HepG2 (cell line): ENCODE results near the gene VGLL4. TPM values are rescaled to one million over a fixed set of nuclear protein-coding genes. Genes with fewer than 3 reads are reported as not detected.
A peak's percentile ranks its signal among the peaks of the same experiment; 100 is the strongest.

Experiments used
- ATAC-seq: fragments of 200-7000 bp; cut with Tn5 transposase; 3 replicates; pipeline ENCODE4 v1.9.1; 2020; ENCODE audit warnings: mild to moderate bottlenecking, moderate library complexity
- BruUV-seq: library from RNA; stranded (reverse); fragments of 400-500 nt; replicated peaks from 2 replicates; lab custom pipeline; 2021; lab: Mats Ljungman, UMichigan
- CTCF ChIA-PET: fragments of 300-600 bp; formaldehyde crosslinking; extraction: SDS; loops from one replicate; lab custom pipeline; 2021; ENCODE audit warnings: low total read pairs, inconsistent platforms, low intra/inter-chr PET ratio; lab: Yijun Ruan, JAX
- POLR2A ChIA-PET: fragments of 350-600 bp; sonication (Branson Sonifier 250); formaldehyde crosslinking; loops from one replicate; lab custom pipeline; 2020; ENCODE audit warnings: antibody characterized with exemption, inconsistent platforms; lab: Yijun Ruan, JAX
- DNase-seq: peaks from one replicate; pipeline ENCODE4 v3.0.0-alpha.2; 2015; ENCODE audit warnings: low spot score
- FAIRE-seq: peaks from 3 replicates; lab custom pipeline; 2011; peaks lifted over from hg19 to GRCh38; lab: Jason Lieb, UNC
- H2AFZ ChIP-seq: one replicate; pipeline ENCODE4 v1.6.1; 2011; ENCODE audit warnings: low read length, inconsistent platforms
- H3K27ac ChIP-seq: fragments of 300-600 bp; 3 replicates; pipeline ENCODE4 v1.8.0; 2011; ENCODE audit warnings: mixed run types, mild to moderate bottlenecking, mixed read lengths, low read length, inconsistent platforms; ENCODE audit not compliant: insufficient read depth; ENCODE audit errors: extremely low read length
- H3K27me3 ChIP-seq, 2 experiments: fragments of 200-600 bp in 1 of 2; 2 replicates in 1 of 2; 3 replicates in 1 of 2; pipeline versions ENCODE4 v1.6.0 to v1.8.0; 2011; ENCODE audit warnings: low read length in 2 of 2, mild to moderate bottlenecking in 2 of 2, moderate library complexity in 2 of 2, inconsistent platforms in 1 of 2; ENCODE audit not compliant: insufficient read depth in 2 of 2, control insufficient read depth in 1 of 2
- H3K36me3 ChIP-seq, 2 experiments: fragments of 200-600 bp in 1 of 2; replicated peaks in 1 of 2; 2 replicates in 1 of 2; 3 replicates in 1 of 2; pipeline versions ENCODE4 v1.5.1 to v1.8.0; 2011; ENCODE audit warnings: low read length in 2 of 2, inconsistent platforms in 1 of 2; ENCODE audit not compliant: insufficient read depth in 2 of 2, control insufficient read depth in 1 of 2
- H3K4me1 ChIP-seq: 2 replicates; pipeline ENCODE4 v1.5.1; 2012; ENCODE audit warnings: low read length, inconsistent platforms; ENCODE audit not compliant: insufficient read depth
- H3K4me2 ChIP-seq: 2 replicates; pipeline ENCODE4 v1.6.0; 2011; ENCODE audit warnings: low read depth, low read length, inconsistent platforms
- H3K4me3 ChIP-seq, 3 experiments: fragments of 200-600 bp in 1 of 3; sonication (generic), shearing (Covaris generic) in 1 of 3; replicated peaks in 1 of 3; 2 replicates each; pipeline ENCODE4 v1.5.1; 2011 to 2016; ENCODE audit warnings: low read length in 3 of 3, inconsistent platforms in 2 of 3, low read depth in 2 of 3, mild to moderate bottlenecking in 2 of 3, control low read depth in 1 of 3, mixed read lengths in 1 of 3; ENCODE audit not compliant: insufficient read depth in 1 of 3
- H3K79me2 ChIP-seq: one replicate; pipeline ENCODE4 v1.6.1; 2011; ENCODE audit warnings: low read length, inconsistent platforms; ENCODE audit not compliant: insufficient read depth
- H3K9ac ChIP-seq: 2 replicates; pipeline ENCODE4 v1.6.0; 2011; ENCODE audit warnings: mild to moderate bottlenecking, low read depth, low read length, inconsistent platforms; ENCODE audit not compliant: insufficient read depth
- H3K9me3 ChIP-seq: 2 replicates; pipeline ENCODE4 v1.5.1; 2012; ENCODE audit warnings: mild to moderate bottlenecking, low read length
- H4K20me1 ChIP-seq: 2 replicates; pipeline ENCODE4 v1.6.0; 2011; ENCODE audit warnings: inconsistent platforms, mild to moderate bottlenecking, low read length, moderate library complexity; ENCODE audit not compliant: insufficient read depth
- AGO1 ChIP-seq: fragments of 200-400 bp; formaldehyde crosslinking; IDR thresholded peaks from 2 replicates; pipeline ENCODE4 v1.6.1; 2017; ENCODE audit warnings: mild to moderate bottlenecking, low read depth, low read length, moderate library complexity; ENCODE audit not compliant: poor library complexity, severe bottlenecking
- ESRRA ChIP-seq: sonication (generic); formaldehyde crosslinking; IDR thresholded peaks from 2 replicates; pipeline ENCODE4 v1.5.1; 2020; ENCODE audit warnings: mild to moderate bottlenecking, low read depth, missing genetic modification reagents
- GFI1 ChIP-seq: sonication (generic); formaldehyde crosslinking; IDR thresholded peaks from 2 replicates; pipeline ENCODE4 v1.5.0; 2020; ENCODE audit warnings: missing genetic modification reagents, mild to moderate bottlenecking, borderline replicate concordance
- RBM22 ChIP-seq: fragments of 200-400 bp; formaldehyde crosslinking; optimal IDR thresholded peaks from 2 replicates; pipeline ENCODE3; 2017; ENCODE audit warnings: mild to moderate bottlenecking, low read length, moderate library complexity
- SP1 ChIP-seq, 2 experiments: fragments of 450-650 bp in 1 of 2; sonication (generic) in 1 of 2; formaldehyde crosslinking in 1 of 2; IDR thresholded peaks; 2 replicates each; pipeline versions ENCODE4 v1.4.0 to v1.6.1; 2016 to 2020; ENCODE audit warnings: missing genetic modification reagents in 1 of 2
- STAG1 ChIP-seq: sonication (generic); formaldehyde crosslinking; IDR thresholded peaks from 2 replicates; pipeline ENCODE4 v1.4.0; 2020; ENCODE audit warnings: missing genetic modification reagents
- ZFP91 ChIP-seq: sonication (generic); formaldehyde crosslinking; IDR thresholded peaks from 2 replicates; pipeline ENCODE4 v1.9.0; 2022; ENCODE audit warnings: missing genetic modification reagents, mild to moderate bottlenecking, borderline replicate concordance
- ZNF879 ChIP-seq: sonication (generic); formaldehyde crosslinking; IDR thresholded peaks from 2 replicates; pipeline ENCODE4 v1.8.1; 2023; ENCODE audit warnings: missing genetic modification reagents
- WGBS: methylation state at CpG from one replicate; pipeline ENCODE4 v1.1.6; 2017; ENCODE audit warnings: low lambda C conversion rate; 5-methylcytosine and 5-hydroxymethylcytosine counted together
- in situ Hi-C: cut with HindIII; loops from 2 replicates; pipeline ENCODE4 v1.10.0; 2017; ENCODE audit warnings: low pct_unique_long_range_greater_than_20kb; ENCODE audit not compliant: extremely low pct_ligation_motif_present
- intact Hi-C: fragments of 100-400 bp; cut with micrococcal nuclease; formaldehyde crosslinking; loops from one replicate; pipeline ENCODE4 v1.10.0; 2022; ENCODE audit not compliant: unreplicated experiment
- polyA plus RNA-seq, 8 experiments: library from polyadenylated mRNA; depleted of rRNA in 3 of 8; stranded (reverse) in 7 of 8; unstranded in 1 of 8; fragments of >200 nt; fragmentation: Illumina TruSeq in 4 of 8; extraction: Trizol in 4 of 8; gene quantifications; 2 replicates each; pipeline versions ENCODE4 v1.2.1 to v1.2.3, GENCODE V29; 2011 to 2016; ENCODE audit warnings: low read depth in 4 of 8, missing spikeins in 1 of 8, mixed read lengths in 1 of 8; ENCODE audit not compliant: insufficient read depth in 1 of 8
- total RNA-seq, 5 experiments: library from RNA; depleted of rRNA; stranded (reverse); fragments of >200 nt; fragmentation: Illumina TruSeq; extraction: Trizol; gene quantifications; 2 replicates each; pipeline ENCODE4 v1.2.3, GENCODE V29; 2016; ENCODE audit warnings: low read depth in 1 of 5

VGLL4 gene
- total and polyA plus RNA-seq, 2 of the 13 experiments (the other 11 are each of a cell fraction or from before 2014, with no cell fraction given), result 23.2 to 39.0 TPM

DNA sequence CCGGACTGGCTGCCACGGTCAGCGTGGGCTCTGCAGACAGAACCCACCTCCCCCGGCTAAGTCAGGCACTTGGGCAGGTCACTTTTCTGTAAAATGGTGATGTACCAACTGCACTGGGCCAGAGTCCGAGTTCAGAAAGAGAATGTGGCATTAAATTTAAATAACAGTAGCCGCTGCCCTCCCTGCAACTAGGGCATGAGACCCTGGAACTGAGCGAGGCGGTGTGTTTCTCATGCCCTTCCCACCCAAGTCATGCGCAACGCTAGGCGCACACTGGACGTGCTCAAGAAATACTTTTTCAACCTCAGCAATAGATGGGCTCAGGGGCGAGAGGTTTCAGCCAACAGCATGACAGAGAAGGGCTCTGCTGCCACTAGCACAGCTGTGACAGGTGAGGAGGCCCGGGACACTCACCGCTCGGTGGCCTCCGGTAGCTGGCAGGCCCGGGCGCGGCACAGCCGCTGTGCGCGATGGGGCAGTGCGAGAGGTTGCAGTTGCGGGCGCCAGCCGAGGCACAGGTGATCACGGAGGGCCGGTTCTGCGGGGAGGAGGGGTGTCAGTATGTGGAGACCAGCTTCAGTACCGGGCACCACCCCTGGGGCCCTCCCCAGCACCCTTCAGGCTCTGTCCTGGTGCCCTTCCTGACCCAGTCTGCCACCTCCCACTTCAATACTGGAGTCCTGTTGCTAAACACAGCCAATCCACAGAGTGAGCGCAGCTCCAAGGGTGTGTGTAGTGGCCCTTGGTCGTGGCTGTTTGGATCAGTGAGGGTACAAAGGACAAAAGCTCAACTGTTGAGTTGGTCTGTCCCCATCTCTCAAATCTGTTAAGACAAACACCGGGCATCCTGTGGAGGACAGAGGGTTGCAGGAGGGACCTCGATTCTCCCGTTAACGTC is 84.5 kb downstream of the VGLL4 start (continued):
- TF ChIP-seq ZFP91 (CRISPR knock-in tag), result 0 out of 2 replicates have a peak, but pooled peaks have one; percentile 18
- no peak for TF ChIP-seq ESRRA
- TF ChIP-seq GFI1 (CRISPR knock-in tag), result peak; percentile 42; the same call in 1 of the 2 replicates
- peak; percentile 55 for TF ChIP-seq RBM22

DNA sequence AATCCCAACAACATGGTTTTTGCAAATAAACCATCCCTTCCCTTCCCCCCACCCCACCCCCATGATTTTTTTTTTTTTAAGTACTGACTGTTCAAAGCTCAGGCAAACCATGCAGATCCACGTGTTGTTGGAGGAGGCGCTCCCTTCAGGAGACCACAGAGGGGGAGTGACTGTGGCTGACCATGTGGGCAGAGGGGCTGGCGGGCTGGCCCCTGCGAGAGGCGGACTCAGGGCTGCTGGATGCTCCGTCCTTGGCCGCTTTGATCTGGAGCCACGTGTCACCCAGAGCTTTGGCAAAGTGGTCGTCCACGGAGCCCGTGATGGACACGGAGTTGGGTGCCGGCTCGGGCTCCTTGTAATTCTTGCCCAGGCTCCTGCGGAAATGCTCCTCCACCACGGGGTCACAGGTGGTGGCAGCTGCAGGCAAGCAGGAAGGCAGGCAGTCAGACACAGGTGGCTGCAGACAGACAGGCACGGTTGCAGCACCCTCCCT is 85.3 kb downstream of the VGLL4 start:
- no peak overlapping the region for H3K27ac ChIP-seq
- no peaks in the 10 kb centered on the region; the same call in 1 of the 2 replicates for H4K20me1 ChIP-seq
- peaks cover 25% of the 10 kb centered on the region for H3K4me1 ChIP-seq
- H3K4me2 ChIP-seq, result no peak overlapping the region
- no peak overlapping the region for H3K9ac ChIP-seq
- H3K36me3 ChIP-seq, result peaks cover 48 to 86% of the 10 kb centered on the region in 2 experiments
- no peak for DNase-seq
- no peak for ATAC-seq
- no TSS peak for BruUV-seq
- CTCF ChIA-PET, result no interaction called here
- no peaks in the 10 kb centered on the region; a peak in 1 of 5 replicates for H3K27me3 ChIP-seq
- H3K4me3 ChIP-seq, result no peak overlapping the region
- FAIRE-seq, result no peak
- no peak overlapping the region for H2AFZ ChIP-seq
- intact Hi-C loops, result no loop called here
- no peak for TF ChIP-seq SP1 (IDR thresholded peaks at IDR 0.05)
- no peak for TF ChIP-seq SP1 (CRISPR knock-in tag; IDR thresholded peaks at IDR 0.05)
- no peak for TF ChIP-seq ZNF879
- no peak for TF ChIP-seq AGO1
- TF ChIP-seq STAG1, result no peak
- no peaks in the 10 kb centered on the region for H3K9me3 ChIP-seq
- in situ Hi-C loops, result no loop called here
- H3K79me2 ChIP-seq, result peaks cover 5% of the 10 kb centered on the region
- POLR2A ChIA-PET, result no interaction called here
- 94% methylated on average over 11 of the region's 17 CpGs for WGBS
